Natural killer cell treated with Interleukin-12 subunit alpha and Interleukin-12 subunit beta and Interleukin-15 and Interleukin-18, amount 100 ng/mL, for 72 hours (primary cell): ENCODE results near the gene SPCS3. TPM values are rescaled to one million over a fixed set of nuclear protein-coding genes. Genes with fewer than 3 reads are reported as not detected.
A peak's percentile ranks its signal among the peaks of the same experiment; 100 is the strongest.
"Not testable (repeated sequence)": the region's sequence is repeated elsewhere in the genome, so short reads cannot be mapped to it uniquely, and the experiment has no call there.

Experiments used
- ATAC-seq, 2 donors: fragments of 150-1000 bp; cut with Tn5 transposase in 1 of 2; sonication (Bioruptor Pico), chemical (Tn5 transposase) in 1 of 2; 2 replicates each; pipeline ENCODE4 v1.10.0; 2021
- DNase-seq: peaks from one replicate; pipeline ENCODE4 v3.0.0; 2022; ENCODE audit warnings: low spot score
- H3K27ac Mint-ChIP-seq, 2 donors: 1 replicate in 1 of 2; 2 replicates in 1 of 2; pipeline ENCODE4 v1.8.0; 2022; ENCODE audit warnings: mixed read lengths in 2 of 2, mild to moderate bottlenecking in 1 of 2, moderate library complexity in 1 of 2
- H3K27me3 Mint-ChIP-seq, 2 donors: 1 replicate in 1 of 2; 2 replicates in 1 of 2; pipeline ENCODE4 v1.8.0; 2022; ENCODE audit warnings: mixed read lengths in 2 of 2
- H3K36me3 Mint-ChIP-seq: one replicate; pipeline ENCODE4 v1.8.0; 2022; ENCODE audit warnings: mixed read lengths
- H3K4me1 Mint-ChIP-seq, 2 donors: 1 replicate in 1 of 2; 2 replicates in 1 of 2; pipeline ENCODE4 v1.8.0; 2022; ENCODE audit warnings: low read depth in 2 of 2, mixed read lengths in 2 of 2, mild to moderate bottlenecking in 1 of 2
- H3K4me3 Mint-ChIP-seq: one replicate; pipeline ENCODE4 v1.8.0; 2022; ENCODE audit warnings: mixed read lengths
- H3K9me3 Mint-ChIP-seq: 2 replicates; pipeline ENCODE4 v1.8.0; 2022; ENCODE audit warnings: mixed read lengths
- total RNA-seq, 2 donors: library from RNA; stranded (reverse); gene quantifications; one replicate each; pipeline ENCODE4 v1.2.3, GENCODE V29; 2022

Gene SPCS3
- total RNA-seq, 2 donors from 2014 or later = 218 to 239 TPM

DNA sequence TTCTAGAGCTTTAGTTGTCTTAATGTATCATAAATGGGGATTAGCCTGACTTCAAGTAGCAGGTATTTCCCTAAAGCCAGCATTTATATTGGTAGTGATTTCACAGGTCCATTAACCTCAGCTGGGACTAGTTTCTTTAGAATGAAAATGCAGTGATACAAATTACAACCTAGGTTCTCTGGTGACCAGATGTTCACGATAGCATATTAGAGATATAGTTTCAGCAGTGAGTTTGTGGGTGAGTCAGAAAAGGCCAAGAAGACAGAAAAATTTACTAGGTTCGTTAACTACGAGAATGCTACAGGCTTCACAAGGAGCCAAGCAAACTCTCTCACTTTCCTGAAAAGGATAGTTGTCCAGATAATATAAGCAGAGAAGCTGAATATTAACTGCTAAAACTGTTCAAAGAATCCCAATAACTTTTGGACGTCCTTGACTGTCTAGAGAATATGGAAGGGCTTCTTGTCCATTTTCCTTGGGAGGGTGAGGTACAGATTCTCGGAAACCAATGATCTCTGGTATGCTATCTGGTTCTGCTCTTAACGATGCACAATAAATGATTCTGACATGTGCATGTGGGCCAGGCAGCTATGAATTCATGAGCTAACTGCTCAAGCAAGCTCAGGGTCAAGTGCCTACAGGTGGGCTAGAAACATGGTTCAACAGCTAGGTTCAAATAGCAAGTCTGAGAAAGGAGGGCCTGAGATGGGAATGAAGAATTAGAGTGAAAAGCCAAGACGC is 6.0 kb upstream of the SPCS3 start:
- Mint-ChIP-seq H3K27me3 (peaks cover 0 to 6% of the 10 kb centered on the region in 2 donors), H3K36me3 (no peaks in the 10 kb centered on the region), H3K4me1 (peaks cover 4 to 7% of the 10 kb centered on the region in 2 donors), H3K4me3 (no peak overlapping the region), H3K27ac (no peak overlapping the region), H3K9me3 (no peaks in the 10 kb centered on the region)
- no peak for ATAC-seq
- no peak for DNase-seq

DNA sequence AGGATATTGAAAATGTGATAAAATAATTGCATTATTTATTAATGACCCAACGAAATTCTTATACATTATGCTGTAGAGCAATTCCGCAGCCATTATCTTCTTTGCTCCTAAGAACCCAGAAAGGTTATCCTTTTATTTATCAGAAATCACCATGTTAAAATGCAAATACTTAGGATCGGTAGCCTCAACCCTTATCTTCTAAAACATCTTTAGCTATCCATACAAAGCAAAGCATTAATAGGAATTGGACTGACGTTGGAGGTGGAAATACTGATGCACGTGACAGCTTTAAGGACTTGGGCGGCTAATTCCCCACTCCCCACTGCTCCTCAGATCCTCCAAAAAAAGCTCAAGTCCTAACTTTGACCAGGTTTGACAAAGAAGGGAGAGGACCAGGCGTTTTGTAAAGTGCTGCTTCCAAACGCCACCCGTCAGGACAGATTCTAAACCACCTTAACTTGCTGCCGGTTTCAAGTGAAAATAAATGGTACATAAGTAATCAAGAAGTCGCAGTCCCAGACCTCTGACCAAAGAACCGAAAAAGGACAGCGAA is 539 bp upstream of the SPCS3 start:
- Mint-ChIP-seq H3K36me3 (peaks cover 20% of the 10 kb centered on the region), H3K4me1 (peaks cover 20 to 39% of the 10 kb centered on the region in 2 donors), H3K27me3 (no peaks in the 10 kb centered on the region), H3K27ac (peak overlapping the region; percentile 92 to 93), H3K9me3 (no peaks in the 10 kb centered on the region), H3K4me3 (peak overlapping the region; percentile 92)
- DNase-seq = no peak
- ATAC-seq = no peak

DNA sequence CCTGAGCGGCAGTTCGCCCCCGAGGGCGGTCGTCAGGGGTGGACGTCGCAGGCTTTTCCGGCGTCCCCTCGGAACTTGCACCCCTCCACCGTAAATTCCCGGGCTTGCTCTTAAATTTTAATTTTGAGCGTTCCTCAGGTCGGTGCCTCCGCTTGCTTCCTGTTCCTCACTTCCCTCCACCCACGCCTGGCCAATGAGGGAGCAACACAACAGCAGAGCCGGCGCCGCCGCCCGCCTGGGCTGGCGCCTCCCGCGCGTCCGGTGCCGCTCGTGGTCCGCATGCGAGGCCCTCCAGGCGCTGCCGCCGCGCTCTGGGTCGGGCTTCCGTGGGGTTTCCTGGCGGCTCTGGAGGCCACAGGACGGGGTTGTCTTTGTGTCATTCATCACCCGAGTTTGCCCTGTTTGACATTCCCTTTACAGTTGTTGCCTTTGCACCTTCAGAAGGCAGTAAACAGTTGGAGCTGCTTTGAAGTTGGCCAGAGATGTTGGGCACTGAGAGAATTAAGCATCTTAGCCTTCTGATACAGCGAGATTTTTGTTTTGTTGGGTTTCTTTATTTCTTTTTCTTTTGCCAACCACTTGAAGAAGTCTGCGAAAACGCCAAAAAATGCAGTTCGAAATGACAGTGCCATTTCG is 692 bp downstream of the SPCS3 start:
- peaks cover 26 to 44% of the 10 kb centered on the region in 2 donors for H3K4me1 Mint-ChIP-seq
- no peaks in the 10 kb centered on the region for H3K9me3 Mint-ChIP-seq
- ATAC-seq (peak; percentile 90 to 91), DNase-seq (peak; percentile 97)
- peaks cover 24% of the 10 kb centered on the region for H3K36me3 Mint-ChIP-seq
- H3K4me3 Mint-ChIP-seq = peak overlapping the region; percentile 92
- peak overlapping the region; percentile 92 to 93 for H3K27ac Mint-ChIP-seq
- H3K27me3 Mint-ChIP-seq = no peaks in the 10 kb centered on the region

DNA sequence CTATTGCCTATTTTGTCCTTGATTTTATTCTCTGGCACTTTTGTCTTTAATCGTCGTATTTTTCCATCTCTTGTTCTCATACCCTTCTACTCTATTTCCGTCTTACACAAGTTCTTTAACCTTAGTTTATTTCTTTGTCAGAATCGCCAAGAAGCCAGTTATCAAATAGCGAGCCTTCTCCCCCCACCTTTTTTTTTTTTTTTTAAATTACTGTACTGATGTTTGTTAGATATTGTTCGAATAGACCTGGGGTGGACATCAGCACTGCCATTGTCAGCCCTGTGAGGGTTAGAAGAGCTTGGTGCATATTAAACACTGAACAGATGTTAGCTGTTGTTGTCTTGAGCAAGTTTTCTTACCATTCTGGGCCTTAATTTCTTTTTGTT is 1.2 kb downstream of the SPCS3 start:
- peak overlapping the region; percentile 92 to 93 for H3K27ac Mint-ChIP-seq
- no peaks in the 10 kb centered on the region for H3K27me3 Mint-ChIP-seq
- ATAC-seq (no peak), DNase-seq (no peak)
- peaks cover 26 to 44% of the 10 kb centered on the region in 2 donors for H3K4me1 Mint-ChIP-seq
- H3K36me3 Mint-ChIP-seq = peaks cover 24% of the 10 kb centered on the region
- no peaks in the 10 kb centered on the region for H3K9me3 Mint-ChIP-seq
- H3K4me3 Mint-ChIP-seq = peak overlapping the region; percentile 92

DNA sequence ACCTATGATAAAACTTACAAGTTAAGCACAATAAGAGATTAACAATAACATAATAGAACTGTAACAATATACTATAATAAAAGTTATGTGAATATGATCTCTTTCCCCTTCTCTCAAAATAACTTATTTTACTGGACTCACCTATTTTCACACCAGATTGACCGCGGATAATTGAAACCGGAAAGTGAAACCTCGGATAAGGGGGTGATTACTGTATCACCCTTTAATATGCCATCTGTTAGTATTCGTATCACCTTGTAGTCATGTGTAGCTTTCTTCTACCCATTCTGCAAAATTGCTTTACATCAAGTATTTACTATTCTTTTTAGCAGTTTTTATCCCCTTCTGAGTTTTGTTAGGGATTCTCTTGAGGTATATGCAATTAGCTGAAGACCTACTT is 1.8 kb downstream of the SPCS3 start:
- H3K27ac Mint-ChIP-seq = peak overlapping the region; percentile 92 to 93
- no peak for ATAC-seq
- H3K9me3 Mint-ChIP-seq = no peaks in the 10 kb centered on the region
- H3K27me3 Mint-ChIP-seq = no peaks in the 10 kb centered on the region
- no peak for DNase-seq
- H3K36me3 Mint-ChIP-seq = peaks cover 24% of the 10 kb centered on the region
- H3K4me3 Mint-ChIP-seq = peak overlapping the region; percentile 92
- H3K4me1 Mint-ChIP-seq = peaks cover 26 to 44% of the 10 kb centered on the region in 2 donors

DNA sequence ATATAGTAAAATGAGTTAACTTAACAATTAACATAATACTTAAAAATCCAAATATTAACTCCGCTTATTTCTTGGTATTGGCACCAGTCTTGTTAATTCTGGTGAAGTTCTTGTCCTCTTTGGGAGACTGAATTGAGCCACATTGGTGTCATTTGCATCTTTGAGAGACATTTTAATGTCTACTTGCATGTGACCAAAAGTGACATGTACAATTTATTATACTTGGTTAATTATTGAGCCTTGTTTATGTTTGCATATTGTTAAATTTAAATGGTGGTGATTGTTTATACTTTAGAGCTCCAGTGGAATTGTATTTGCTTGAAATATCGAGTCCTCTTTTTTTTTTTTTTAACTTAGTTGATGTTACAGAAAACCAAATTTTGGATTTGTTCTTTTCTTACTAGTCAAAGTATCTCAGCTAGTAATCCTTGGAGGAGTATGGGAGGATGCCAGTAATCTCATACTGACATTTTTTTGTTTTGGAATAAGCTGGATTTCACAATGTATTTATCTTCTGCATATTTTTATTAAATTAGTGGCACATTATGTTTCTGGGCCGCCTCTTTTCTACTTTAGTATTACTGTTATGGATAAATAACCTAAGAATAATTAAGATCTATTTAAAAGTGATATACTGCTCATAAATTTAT is 3.9 kb downstream of the SPCS3 start:
- Mint-ChIP-seq H3K4me1 (peaks cover 28 to 43% of the 10 kb centered on the region in 2 donors), H3K27ac (peak overlapping the region; percentile 60 to 93), H3K27me3 (no peaks in the 10 kb centered on the region), H3K36me3 (peaks cover 28% of the 10 kb centered on the region), H3K4me3 (peak overlapping the region; percentile 82), H3K9me3 (no peaks in the 10 kb centered on the region)
- DNase-seq (no peak), ATAC-seq (no peak)

DNA sequence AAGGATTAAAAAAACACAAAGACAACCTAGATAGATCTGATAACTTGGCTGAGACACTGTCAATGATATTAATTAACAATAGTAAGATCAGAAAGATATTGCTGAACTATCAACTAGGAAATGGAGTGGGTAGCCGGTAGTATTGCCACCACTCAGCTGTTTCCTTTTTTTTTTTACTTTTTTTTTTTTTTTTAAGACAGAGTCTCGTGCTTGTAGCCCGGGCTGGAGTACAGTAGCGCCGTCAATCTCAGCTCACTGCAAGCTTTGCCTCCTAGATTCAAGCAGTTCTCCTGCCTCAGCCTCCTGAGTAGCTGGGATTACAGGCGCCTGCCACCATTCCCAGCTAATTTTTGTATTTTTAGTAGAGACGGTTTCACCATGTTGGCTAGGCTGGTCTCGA is 5.1 kb downstream of the SPCS3 start:
- H3K4me3 Mint-ChIP-seq = peak overlapping the region; percentile 67
- H3K27me3 Mint-ChIP-seq, H3K27ac Mint-ChIP-seq, H3K9me3 Mint-ChIP-seq, DNase-seq, ATAC-seq: not testable (repeated sequence)
- peaks cover 28 to 43% of the 10 kb centered on the region in 2 donors for H3K4me1 Mint-ChIP-seq
- peaks cover 28% of the 10 kb centered on the region for H3K36me3 Mint-ChIP-seq

DNA sequence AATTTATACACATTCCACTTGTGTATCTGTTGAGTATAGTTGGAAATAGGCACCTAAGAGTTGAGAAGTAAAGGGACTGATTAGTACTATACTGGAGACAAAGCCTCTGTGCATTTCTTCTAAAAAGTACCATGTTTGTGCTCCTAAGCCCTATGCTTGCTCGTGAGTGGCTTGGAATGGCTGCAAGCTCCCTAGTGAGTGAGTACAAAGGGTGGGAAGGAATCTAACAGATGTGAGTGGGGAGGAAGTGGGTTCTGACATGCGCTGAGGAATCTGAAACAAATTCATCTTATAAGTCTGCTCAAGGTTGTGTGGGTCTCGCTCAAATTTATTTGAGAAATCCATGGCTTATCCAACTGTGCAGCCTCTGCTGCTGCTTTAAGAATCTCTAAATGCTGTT is 13.3 kb downstream of the SPCS3 start:
- no peak for DNase-seq
- no peak for ATAC-seq
- no peaks in the 10 kb centered on the region for H3K9me3 Mint-ChIP-seq
- H3K4me1 Mint-ChIP-seq = peaks cover 22% of the 10 kb centered on the region in 2 donors
- no peaks in the 10 kb centered on the region for H3K27me3 Mint-ChIP-seq
- no peaks in the 10 kb centered on the region for H3K36me3 Mint-ChIP-seq
- no peak overlapping the region for H3K27ac Mint-ChIP-seq
- no peak overlapping the region for H3K4me3 Mint-ChIP-seq

DNA sequence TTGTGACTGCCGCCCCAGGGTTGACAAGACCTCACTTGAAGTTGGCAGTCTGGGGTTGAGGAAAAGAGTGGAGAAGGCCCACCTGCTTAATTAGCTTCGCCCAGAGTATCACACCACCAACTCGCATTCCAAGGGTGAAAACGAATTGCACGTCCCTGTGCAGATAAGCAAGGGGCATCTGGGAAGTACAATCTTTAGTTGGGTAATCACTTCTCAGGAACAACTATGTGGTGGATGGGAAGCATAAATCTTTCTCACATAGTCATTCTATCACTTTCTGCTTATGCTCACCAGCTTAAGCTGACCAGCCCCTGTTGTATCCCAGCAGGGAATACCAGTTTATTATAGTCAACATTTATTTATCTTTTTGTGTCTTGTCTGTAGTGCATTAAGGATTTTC is 14.3 kb downstream of the SPCS3 start:
- ATAC-seq (no peak), DNase-seq (no peak)
- no peak overlapping the region for H3K27ac Mint-ChIP-seq
- H3K4me1 Mint-ChIP-seq = peaks cover 22% of the 10 kb centered on the region in 2 donors
- no peak overlapping the region for H3K4me3 Mint-ChIP-seq
- H3K36me3 Mint-ChIP-seq = no peaks in the 10 kb centered on the region
- H3K27me3 Mint-ChIP-seq = no peaks in the 10 kb centered on the region
- no peaks in the 10 kb centered on the region for H3K9me3 Mint-ChIP-seq

DNA sequence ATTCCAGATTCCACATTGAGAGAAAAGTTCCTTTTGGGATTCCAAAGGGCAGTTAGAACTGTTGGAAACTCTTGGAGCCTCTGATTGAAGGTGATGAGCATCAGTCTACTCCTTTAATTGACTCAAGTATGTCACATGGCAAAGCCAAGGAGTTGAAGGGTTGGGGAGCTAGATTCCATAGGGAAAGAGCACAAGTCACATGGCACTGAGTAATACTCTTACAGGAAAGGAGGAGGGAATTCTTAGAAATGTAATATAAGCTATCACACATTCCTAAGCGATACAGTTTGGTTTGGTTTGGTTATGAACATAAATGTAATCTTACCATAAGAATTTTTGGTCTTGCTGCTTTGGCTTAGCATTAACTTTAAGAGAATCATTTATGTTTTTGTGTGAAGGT is 15.7 kb downstream of the SPCS3 start:
- H3K4me3 Mint-ChIP-seq = no peak overlapping the region
- H3K36me3 Mint-ChIP-seq = no peaks in the 10 kb centered on the region
- peaks cover 23 to 27% of the 10 kb centered on the region in 2 donors for H3K4me1 Mint-ChIP-seq
- H3K27me3 Mint-ChIP-seq = no peaks in the 10 kb centered on the region
- ATAC-seq (no peak), DNase-seq (no peak)
- H3K9me3 Mint-ChIP-seq = no peaks in the 10 kb centered on the region
- H3K27ac Mint-ChIP-seq = peak overlapping the region in 1 of 2 donors; percentile 63

DNA sequence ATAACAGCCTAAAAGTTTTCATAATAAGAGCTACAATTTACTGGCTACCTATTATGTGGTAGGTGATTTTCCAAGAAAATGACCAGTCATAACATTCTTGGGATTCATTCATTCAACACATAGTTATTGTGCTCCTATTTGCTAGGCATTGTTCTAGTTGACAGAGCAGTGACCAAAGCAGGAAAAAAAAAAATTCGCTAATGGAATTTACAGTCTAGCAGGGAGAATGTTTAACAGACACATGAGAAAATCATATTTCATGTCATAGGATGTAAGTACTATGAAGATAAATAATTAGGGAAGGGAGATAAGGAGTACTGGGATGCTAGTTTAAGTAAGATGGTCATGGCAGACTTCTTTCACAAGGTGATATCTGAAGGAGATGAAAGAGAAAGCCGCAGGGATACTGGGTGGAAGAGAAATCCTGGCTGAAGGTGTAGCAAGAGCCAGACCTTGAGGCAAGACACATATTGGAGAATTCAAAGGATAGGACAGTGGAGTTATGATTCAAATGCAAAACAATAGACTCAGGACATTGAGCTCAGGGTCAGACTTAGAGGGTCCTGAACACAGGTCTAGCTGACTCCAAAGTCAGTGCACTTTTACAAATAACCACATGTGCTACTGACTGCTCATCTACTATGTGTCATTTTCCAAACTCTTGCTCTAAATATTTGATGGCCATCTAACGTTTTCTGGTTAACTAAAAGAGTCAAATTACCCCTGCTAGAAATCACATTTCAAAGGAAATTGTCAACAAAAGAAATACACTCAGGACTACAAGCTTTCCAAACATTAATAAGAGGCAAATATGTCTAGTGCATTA is 20.4 kb downstream of the SPCS3 start:
- peaks cover 5% of the 10 kb centered on the region for H3K9me3 Mint-ChIP-seq
- H3K4me1 Mint-ChIP-seq = peaks cover 11 to 15% of the 10 kb centered on the region in 2 donors
- no peak overlapping the region for H3K4me3 Mint-ChIP-seq
- no peaks in the 10 kb centered on the region for H3K27me3 Mint-ChIP-seq
- DNase-seq (no peak), ATAC-seq (no peak)
- peaks cover 7% of the 10 kb centered on the region for H3K36me3 Mint-ChIP-seq
- peak overlapping the region in 1 of 2 donors; percentile 26 for H3K27ac Mint-ChIP-seq

DNA sequence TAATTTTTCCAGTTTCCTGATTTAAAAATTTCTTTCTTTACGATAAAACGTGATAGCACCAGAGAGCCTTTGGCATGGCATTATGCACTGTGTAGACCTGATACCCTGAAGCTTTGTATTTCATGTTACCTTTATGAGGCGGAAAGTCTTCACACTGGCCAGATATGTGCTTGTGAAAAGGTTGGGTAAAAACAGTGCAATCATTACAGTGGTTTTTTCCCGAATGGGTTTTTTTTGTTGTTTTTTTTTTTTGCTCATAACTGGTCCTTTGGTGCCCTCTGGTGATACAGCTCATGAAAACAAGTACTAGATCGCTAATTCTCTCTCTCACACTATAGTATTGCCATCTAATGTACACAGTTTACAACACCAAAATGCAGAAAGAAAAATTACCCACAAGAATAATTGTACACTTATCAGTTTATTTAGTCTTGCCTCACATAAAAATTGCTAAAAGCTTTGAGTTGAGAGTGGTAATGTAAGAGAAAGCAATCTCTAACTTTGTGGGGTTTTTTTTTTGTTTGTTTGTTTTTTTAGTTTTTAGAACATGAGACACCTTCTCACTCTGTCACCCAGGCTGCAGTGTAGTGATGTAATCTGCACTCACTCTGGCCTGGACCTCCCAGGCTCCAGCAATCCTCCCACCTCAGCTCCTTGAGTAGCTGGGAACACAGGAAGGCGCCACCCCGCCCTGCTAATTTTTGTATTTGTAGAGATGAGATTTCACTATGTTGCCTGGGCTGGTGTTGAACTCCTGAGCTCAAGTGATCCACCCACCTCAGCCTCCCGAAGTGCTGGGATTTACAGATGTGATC is 21.3 kb downstream of the SPCS3 start:
- Mint-ChIP-seq H3K4me1 (peaks cover 5 to 8% of the 10 kb centered on the region in 2 donors), H3K9me3 (peaks cover 5% of the 10 kb centered on the region), H3K36me3 (peaks cover 7% of the 10 kb centered on the region), H3K4me3 (no peak overlapping the region), H3K27me3 (no peaks in the 10 kb centered on the region), H3K27ac (no peak overlapping the region)
- DNase-seq = no peak
- ATAC-seq = peak; percentile 40 to 43
